Activated naive CD4-positive, alpha-beta T cell treated with anti-CD3 and anti-CD28 coated beads for 36 hours (primary cell): ENCODE data around the gene SLC25A22. TPM values are rescaled to one million over a fixed set of nuclear protein-coding genes. Genes with fewer than 3 reads are reported as not detected.

Source experiments
- CTCF ChIA-PET: fragments of 350-600 bp; sonication (Branson Sonifier 250); formaldehyde crosslinking; loops from one replicate; lab custom pipeline; 2021; ENCODE audit warnings: antibody characterized with exemption; lab: Charles Lee
- DNase-seq: peaks from one replicate; pipeline ENCODE4 v3.0.0-alpha.2; 2020
- H3K27ac Mint-ChIP-seq: one replicate; pipeline ENCODE4 v1.8.0; 2021; ENCODE audit warnings: mild to moderate bottlenecking, mixed read lengths
- H3K27me3 Mint-ChIP-seq: one replicate; pipeline ENCODE4 v1.8.0; 2021; ENCODE audit warnings: low read depth, mixed read lengths
- H3K36me3 Mint-ChIP-seq: one replicate; pipeline ENCODE4 v1.8.0; 2021; ENCODE audit warnings: low read depth, mixed read lengths
- H3K4me1 Mint-ChIP-seq: one replicate; pipeline ENCODE4 v1.8.0; 2021; ENCODE audit warnings: low read depth, mixed read lengths
- H3K4me3 Mint-ChIP-seq: one replicate; pipeline ENCODE4 v1.8.0; 2021; ENCODE audit warnings: mild to moderate bottlenecking, moderate library complexity, mixed read lengths
- H3K9me3 Mint-ChIP-seq: one replicate; pipeline ENCODE4 v1.8.0; 2021; ENCODE audit warnings: mixed read lengths
- intact Hi-C: fragments of 100-400 bp; cut with micrococcal nuclease; formaldehyde crosslinking; loops from one replicate; pipeline ENCODE4 v1.15.1; 2023
- total RNA-seq, 2 experiments: library from RNA; stranded (reverse); gene quantifications; one replicate each; pipeline ENCODE4 v1.2.3, GENCODE V29; 2021

Gene SLC25A22
- total RNA-seq, 2 experiments from 2014 or later: 19.1 to 21.8 TPM

DNA sequence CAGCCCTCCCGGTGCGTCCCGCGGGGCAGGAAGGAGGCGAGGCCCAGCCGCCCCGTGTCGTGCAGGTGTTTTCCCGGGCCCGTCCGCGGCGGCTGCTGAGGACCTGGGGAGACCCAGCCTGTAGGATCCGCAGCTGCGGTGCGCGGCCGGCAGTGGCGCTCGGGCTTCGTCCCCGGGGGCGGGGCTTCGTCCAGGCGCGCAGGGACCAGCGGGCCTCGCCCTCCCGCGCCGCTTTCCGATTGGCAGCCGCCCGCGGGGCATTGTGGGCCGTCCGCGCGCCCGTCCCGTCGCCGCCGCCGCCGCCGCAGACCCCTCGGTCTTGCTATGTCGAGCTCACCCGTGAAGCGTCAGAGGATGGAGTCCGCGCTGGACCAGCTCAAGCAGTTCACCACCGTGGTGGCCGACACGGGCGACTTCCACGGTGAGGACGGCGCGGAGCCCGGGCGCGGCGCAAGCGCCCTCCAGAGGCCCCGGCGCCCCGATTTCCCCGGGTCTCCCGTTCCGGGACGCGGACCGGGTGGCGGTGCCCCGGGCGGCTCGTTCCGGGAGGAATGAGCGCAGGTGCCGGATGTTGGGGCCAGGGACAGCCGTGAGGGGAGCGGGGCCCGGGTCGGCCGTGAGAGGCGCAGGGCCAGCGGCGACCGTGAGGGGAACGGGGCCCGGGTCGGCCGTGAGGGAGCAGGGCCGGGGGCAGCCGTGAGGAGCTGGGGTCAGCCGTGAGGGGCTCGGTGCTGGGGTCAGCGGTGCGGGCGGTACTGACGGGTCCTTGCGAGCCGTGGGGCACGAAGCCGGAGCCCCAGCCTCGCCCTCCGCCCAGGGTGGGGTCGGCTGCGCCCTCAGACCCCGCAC, 50.7 kb downstream of the SLC25A22 start, which contains the start of gene TALDO1:
TSS of gene TALDO1 (plus strand) at position 307 of the 849 bp plus-strand sequence. CDS start at position 325, 18 bp downstream.
- Mint-ChIP-seq H3K4me3 (peak within 1 kb of the TSS; percentile 84), H3K4me1 (peaks cover 21% of the 10 kb centered on the region), H3K36me3 (peaks cover 2% of the 10 kb centered on the region), H3K27me3 (no peaks in the 10 kb centered on the region), H3K27ac (peak within 1 kb of the TSS; percentile 83), H3K9me3 (no peaks in the 10 kb centered on the region)
- peak; percentile 86 for DNase-seq
- CTCF ChIA-PET: interaction anchor here (0.8 kb wide), 1 partner anchor 20 kb away, joined by 3 read pairs; no protein-coding TSS in a partner anchor
- intact Hi-C loops: loop anchor here (1.0 to 5.0 kb wide), 5 partner anchors 21 to 510 kb away; partner anchors contain the start of genes DEAF1, GATD1, PSMD13 and SIRT3

DNA sequence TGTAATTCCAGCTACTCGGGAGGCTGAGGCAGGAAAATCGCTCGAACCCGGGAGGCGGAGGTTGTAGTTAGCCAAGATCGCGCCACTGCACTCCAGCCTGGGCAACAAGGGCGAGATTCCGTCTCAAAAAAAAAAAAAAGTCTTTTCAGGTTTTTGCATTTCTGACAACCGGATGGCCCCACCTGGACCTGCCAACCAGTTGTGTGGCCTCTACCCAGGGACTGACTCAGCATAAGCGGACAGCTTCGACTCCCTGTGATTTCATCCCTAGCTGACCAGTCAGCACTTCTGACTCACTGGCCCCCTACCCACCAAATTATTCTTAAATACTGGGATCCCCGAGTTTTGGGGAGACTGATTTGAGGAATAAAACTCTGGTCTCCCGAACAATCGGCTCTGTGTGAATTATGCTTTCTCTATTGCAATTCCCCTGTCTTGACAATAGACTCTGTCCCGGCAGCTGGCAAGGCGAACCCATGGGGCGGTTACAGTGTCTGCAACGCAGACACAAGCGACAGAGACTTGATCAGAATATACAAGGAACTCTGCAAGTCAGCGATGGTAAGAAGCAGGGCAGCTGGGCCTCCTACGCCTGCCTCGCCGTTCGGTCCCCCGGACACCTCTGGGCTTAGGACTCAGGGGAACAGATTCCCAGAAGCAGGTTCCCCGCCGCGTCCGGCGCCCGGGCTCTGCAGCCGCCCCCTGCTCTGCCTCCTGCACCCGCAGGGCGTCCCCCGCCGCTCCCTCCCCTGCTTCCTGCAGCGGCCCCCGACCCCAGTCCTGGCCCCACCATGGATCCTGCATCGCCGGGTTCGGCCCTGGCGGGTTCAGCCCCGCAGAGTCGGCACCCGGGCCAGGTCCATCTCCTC, 51.6 kb downstream of the SLC25A22 start:
- intact Hi-C loops: loop anchor here (1.0 to 5.0 kb wide), 5 partner anchors 20 to 509 kb away; partner anchors contain the start of genes DEAF1, GATD1, PSMD13 and SIRT3
- Mint-ChIP-seq H3K4me1 (peaks cover 21% of the 10 kb centered on the region), H3K36me3 (peaks cover 2% of the 10 kb centered on the region), H3K27ac (no peak overlapping the region), H3K4me3 (peak overlapping the region; percentile 84), H3K9me3 (no peaks in the 10 kb centered on the region), H3K27me3 (no peaks in the 10 kb centered on the region)
- CTCF ChIA-PET: interaction anchor here (0.7 kb wide), 1 partner anchor 479 kb away, joined by 3 read pairs; no protein-coding TSS in a partner anchor
- DNase-seq: peak; percentile 58

DNA sequence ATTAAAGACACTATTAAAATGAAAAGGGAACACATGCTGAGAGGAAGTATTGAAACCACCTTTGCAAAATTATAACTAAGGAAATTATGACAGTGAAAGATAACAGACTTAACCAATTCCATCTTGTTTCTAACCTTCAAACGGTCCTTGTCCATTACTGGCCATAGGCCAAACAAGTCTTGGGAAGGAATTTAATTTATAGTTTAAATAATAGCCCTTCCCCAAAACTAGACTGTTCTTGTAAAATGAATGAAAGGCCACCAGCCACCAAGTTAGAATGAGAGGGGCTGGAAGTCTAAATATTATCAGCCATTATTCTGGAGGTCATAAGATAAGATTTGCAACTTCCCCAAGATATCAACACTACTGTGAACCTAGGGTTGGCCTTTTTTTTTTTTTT, 52.7 kb downstream of the SLC25A22 start:
- Mint-ChIP-seq H3K27me3 (no peaks in the 10 kb centered on the region), H3K4me1 (peaks cover 17% of the 10 kb centered on the region), H3K9me3 (no peaks in the 10 kb centered on the region), H3K36me3 (peaks cover 2% of the 10 kb centered on the region), H3K4me3 (no peak overlapping the region), H3K27ac (no peak overlapping the region)
- CTCF ChIA-PET: no interaction called here
- no peak for DNase-seq
- intact Hi-C loops: loop anchor here (5.0 kb wide), 1 partner anchor 508 kb away; the partner anchor contains the start of genes PSMD13 and SIRT3

DNA sequence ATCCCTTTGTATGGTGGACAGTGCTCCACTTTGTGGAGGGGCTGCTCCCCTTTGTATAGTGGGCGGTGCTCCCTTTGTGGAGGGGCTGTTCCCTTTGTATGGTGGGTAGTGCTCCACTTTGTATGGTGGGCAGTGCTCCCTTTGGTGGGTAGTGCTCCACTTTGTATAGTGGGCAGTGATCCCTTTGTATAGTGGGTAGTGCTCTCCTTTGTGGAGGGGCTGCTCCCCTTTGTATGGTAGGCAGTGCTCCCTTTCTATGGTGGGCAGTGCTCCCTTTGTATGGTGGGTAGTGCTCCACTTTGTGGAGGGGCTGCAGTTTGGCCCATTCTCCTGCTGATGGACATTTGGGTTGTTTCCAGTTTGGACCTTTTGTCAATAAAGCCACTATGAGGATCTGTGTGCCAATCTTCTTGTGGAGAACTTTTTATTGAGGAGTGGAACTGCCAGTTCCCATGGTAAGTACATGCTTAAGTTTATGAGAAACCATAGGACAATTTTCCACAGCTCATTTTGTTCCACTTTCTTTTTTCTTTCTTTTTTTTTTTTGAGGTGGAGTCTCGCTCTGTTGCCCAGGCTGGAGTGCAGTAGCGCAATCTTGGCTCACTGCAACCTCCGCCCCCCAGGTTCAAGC, 55.4 kb downstream of the SLC25A22 start:
- Mint-ChIP-seq H3K4me3 (no peak overlapping the region), H3K4me1 (peaks cover 8% of the 10 kb centered on the region), H3K27ac (no peak overlapping the region), H3K27me3 (no peaks in the 10 kb centered on the region), H3K36me3 (no peaks in the 10 kb centered on the region), H3K9me3 (no peaks in the 10 kb centered on the region)
- CTCF ChIA-PET: interaction anchor here (1.0 kb wide), 1 partner anchor 16 kb away, joined by 3 read pairs; no protein-coding TSS in a partner anchor
- DNase-seq: no peak
- intact Hi-C loops: no loop called here

DNA sequence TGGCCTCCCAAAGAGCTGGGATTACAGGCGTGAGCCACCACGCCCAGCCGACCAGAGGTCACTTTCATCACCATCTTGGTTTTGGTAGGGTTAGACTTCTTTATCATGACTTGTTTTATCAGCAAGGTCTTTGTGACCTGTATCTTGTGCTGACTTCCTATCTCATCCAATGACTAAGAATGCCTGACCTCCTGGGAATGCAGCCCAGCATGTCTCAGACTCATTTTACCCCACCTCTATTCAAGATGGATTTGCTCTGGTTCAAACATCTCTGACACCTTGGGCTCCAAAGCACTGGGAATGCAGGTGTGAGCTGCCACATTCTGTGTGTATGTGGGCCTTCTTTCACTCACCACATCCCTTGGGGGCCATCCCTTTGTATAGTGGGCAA, 55.9 kb downstream of the SLC25A22 start:
- Mint-ChIP-seq H3K36me3 (no peaks in the 10 kb centered on the region), H3K9me3 (no peaks in the 10 kb centered on the region), H3K4me3 (no peak overlapping the region), H3K27ac (no peak overlapping the region), H3K27me3 (no peaks in the 10 kb centered on the region), H3K4me1 (peaks cover 13% of the 10 kb centered on the region)
- CTCF ChIA-PET: interaction anchor here (1.0 kb wide), 1 partner anchor 16 kb away, joined by 3 read pairs; no protein-coding TSS in a partner anchor
- no peak for DNase-seq
- intact Hi-C loops: no loop called here

Other genes starting within 250 kb of the SLC25A22 start
- gene LMNTD2, start 237.5 kb downstream of the SLC25A22 start, total RNA-seq: 1 to 10 TPM; 4.5 to 5.2 TPM
- 1 to 10 TPM; 8.3 to 9.9 TPM for gene RASSF7, start 237.3 kb downstream of the SLC25A22 start, total RNA-seq
- 10 to 100 TPM; 25.6 to 26.1 TPM for gene PHRF1, start 221.8 kb downstream of the SLC25A22 start, total RNA-seq
- 10 to 100 TPM; 83.2 to 92.7 TPM for gene IRF7, start 182.3 kb downstream of the SLC25A22 start, total RNA-seq
- gene CDHR5, start 173.3 kb downstream of the SLC25A22 start, total RNA-seq: not detected
- not detected for gene SCT, start 171.1 kb downstream of the SLC25A22 start, total RNA-seq
- 1 to 10 TPM; 1.0 to 1.2 TPM for gene DRD4, start 161.0 kb downstream of the SLC25A22 start, total RNA-seq
- gene DEAF1, start 103.1 kb downstream of the SLC25A22 start, total RNA-seq: 10 to 100 TPM; 57.5 to 67.9 TPM
- 1 to 10 TPM; 5.6 to 6.0 TPM for gene TMEM80, start 102.5 kb downstream of the SLC25A22 start, total RNA-seq
- 1 to 10 TPM; 7.1 to 8.1 TPM for gene EPS8L2, start 92.0 kb downstream of the SLC25A22 start, total RNA-seq
- gene TALDO1, start 50.8 kb downstream of the SLC25A22 start, total RNA-seq: 100 to 1,000 TPM; 327 to 360 TPM
- gene GATD1, start 20.8 kb downstream of the SLC25A22 start, total RNA-seq: 10 to 100 TPM; 33.0 to 34.3 TPM
- under 1 TPM in 1 of 2 experiments, not detected in 1; 0.17 TPM for gene CEND1, start 8.2 kb downstream of the SLC25A22 start, total RNA-seq
- 10 to 100 TPM; 43.2 to 45.2 TPM for gene PIDD1, start 7.0 kb upstream of the SLC25A22 start, total RNA-seq
- 1,000 to 10,000 TPM; 3,807 to 3,940 TPM for gene RPLP2, start 11.7 kb upstream of the SLC25A22 start, total RNA-seq
- 10 to 100 TPM; 15.5 to 22.6 TPM for gene PNPLA2, start 20.6 kb upstream of the SLC25A22 start, total RNA-seq
- gene CRACR2B, start 29.6 kb upstream of the SLC25A22 start, total RNA-seq: under 1 TPM; 0.32 to 0.41 TPM
- 10 to 100 TPM; 16.3 to 18.1 TPM for gene CD151, start 34.7 kb upstream of the SLC25A22 start, total RNA-seq
- gene POLR2L, start 44.2 kb upstream of the SLC25A22 start, total RNA-seq: 10 to 100 TPM; 68.1 to 68.2 TPM
- 1 to 10 TPM; 5.0 to 6.3 TPM for gene TSPAN4, start 44.6 kb upstream of the SLC25A22 start, total RNA-seq
- gene CHID1, start 112.5 kb upstream of the SLC25A22 start, total RNA-seq: 10 to 100 TPM; 51.8 to 56.3 TPM
- 10 to 100 TPM; 34.6 to 36.6 TPM for gene AP2A2, start 127.6 kb upstream of the SLC25A22 start, total RNA-seq
- gene MUC6, start 238.4 kb upstream of the SLC25A22 start, total RNA-seq: not detected